Measurements from ENCODE around the gene TXN.

The TXN gene

GRCh38 chr9:110256380-110257096 is at the start of gene TXN:
Gene TXN (minus strand): TSS chr9:110256507. CDS start chr9:110256435, 72 bp downstream.
- in situ Hi-C loops (cut with HindIII; ENCODE audit: low sequenced_read_pairs) = no loop called here
- DNase-seq (ENCODE audit: low read depth) = peak; percentile 67
- TF ChIP-seq CTCF (IDR thresholded peaks at IDR 0.05; ENCODE audit: low read depth, low read length, missing control alignments) = no peak

GRCh38 chr9:110303133-110303532 is 46.8 kb upstream of the TXN start:
- TF ChIP-seq CTCF (IDR thresholded peaks at IDR 0.05; ENCODE audit: low read depth, low read length, missing control alignments) = no peak
- DNase-seq (ENCODE audit: low read depth) = no peak
- no peak overlapping the region for H3K4me3 ChIP-seq (ENCODE audit: low read depth, low read length)
- in situ Hi-C loops (cut with HindIII; ENCODE audit: low sequenced_read_pairs) = no loop called here

More at GRCh38 chr9:110256380-110257096, at the start of gene TXN:
- H3K4me3 ChIP-seq (ENCODE audit: low read depth, low read length) = peak within 1 kb of the TSS; percentile 84

GRCh38 chr9:110298043-110298605 is 41.8 kb upstream of the TXN start:
- no peak for DNase-seq (ENCODE audit: low read depth)
- in situ Hi-C loops (cut with HindIII; ENCODE audit: low sequenced_read_pairs) = no loop called here
- no peak overlapping the region for H3K4me3 ChIP-seq (ENCODE audit: low read depth, low read length)
- TF ChIP-seq CTCF (IDR thresholded peaks at IDR 0.05; ENCODE audit: low read depth, low read length, missing control alignments) = no peak

- no peak for TF ChIP-seq CTCF (IDR thresholded peaks at IDR 0.05; ENCODE audit: low read depth, low read length, missing control alignments)
- no peak overlapping the region for H3K4me3 ChIP-seq (ENCODE audit: low read depth, low read length)
- in situ Hi-C loops (cut with HindIII; ENCODE audit: low sequenced_read_pairs) = no loop called here
- DNase-seq (ENCODE audit: low read depth) = no peak
These were observed 36.9 kb upstream of the TXN start for GRCh38 chr9:110293248-110293647.

GRCh38 chr9:110291921-110292557 is 35.7 kb upstream of the TXN start:
- TF ChIP-seq CTCF (IDR thresholded peaks at IDR 0.05; ENCODE audit: low read depth, low read length, missing control alignments) = no peak
- H3K4me3 ChIP-seq (ENCODE audit: low read depth, low read length) = no peak overlapping the region
- in situ Hi-C loops (cut with HindIII; ENCODE audit: low sequenced_read_pairs) = no loop called here

GRCh38 chr9:110290001-110290400 is 33.7 kb upstream of the TXN start:
- no peak for TF ChIP-seq CTCF (IDR thresholded peaks at IDR 0.05; ENCODE audit: low read depth, low read length, missing control alignments)
- DNase-seq (ENCODE audit: low read depth) = no peak
- H3K4me3 ChIP-seq (ENCODE audit: low read depth, low read length) = no peak overlapping the region
- in situ Hi-C loops (cut with HindIII; ENCODE audit: low sequenced_read_pairs) = no loop called here

More at GRCh38 chr9:110291921-110292557, 35.7 kb upstream of the TXN start:
- no peak for DNase-seq (ENCODE audit: low read depth)
